ENCODE data around the gene NHSL1. TPM values are rescaled to one million over a fixed set of nuclear protein-coding genes. Genes with fewer than 3 reads are reported as not detected.
"Not testable (repeated sequence)": the region's sequence is repeated elsewhere in the genome, so short reads cannot be mapped to it uniquely, and the experiment has no call there.

The NHSL1 gene
- total RNA-seq, 1 donor from 2014 or later, result 15.4 TPM

DNA sequence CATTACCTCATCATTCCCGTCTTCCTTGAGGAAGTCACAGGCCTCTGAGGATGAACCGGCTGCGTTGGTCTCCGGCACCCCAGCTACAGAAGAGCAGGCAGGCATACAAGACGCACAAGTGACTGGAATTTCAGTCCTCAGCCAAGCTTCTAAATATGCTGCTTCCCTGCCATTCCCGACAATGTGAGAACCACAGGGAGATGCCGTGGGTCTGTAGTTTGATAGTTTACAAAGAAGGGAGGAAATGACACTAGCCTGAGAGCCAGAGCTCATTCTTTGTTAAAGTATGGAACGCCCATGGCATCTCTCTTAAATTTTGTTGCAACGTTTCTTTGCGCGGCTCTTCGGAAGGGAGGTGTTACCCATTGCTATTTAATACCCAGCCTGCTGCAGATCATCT is 69.5 kb downstream of the NHSL1 start:
- DNase-seq (ENCODE audit: low read depth, low spot score), result no peak

DNA sequence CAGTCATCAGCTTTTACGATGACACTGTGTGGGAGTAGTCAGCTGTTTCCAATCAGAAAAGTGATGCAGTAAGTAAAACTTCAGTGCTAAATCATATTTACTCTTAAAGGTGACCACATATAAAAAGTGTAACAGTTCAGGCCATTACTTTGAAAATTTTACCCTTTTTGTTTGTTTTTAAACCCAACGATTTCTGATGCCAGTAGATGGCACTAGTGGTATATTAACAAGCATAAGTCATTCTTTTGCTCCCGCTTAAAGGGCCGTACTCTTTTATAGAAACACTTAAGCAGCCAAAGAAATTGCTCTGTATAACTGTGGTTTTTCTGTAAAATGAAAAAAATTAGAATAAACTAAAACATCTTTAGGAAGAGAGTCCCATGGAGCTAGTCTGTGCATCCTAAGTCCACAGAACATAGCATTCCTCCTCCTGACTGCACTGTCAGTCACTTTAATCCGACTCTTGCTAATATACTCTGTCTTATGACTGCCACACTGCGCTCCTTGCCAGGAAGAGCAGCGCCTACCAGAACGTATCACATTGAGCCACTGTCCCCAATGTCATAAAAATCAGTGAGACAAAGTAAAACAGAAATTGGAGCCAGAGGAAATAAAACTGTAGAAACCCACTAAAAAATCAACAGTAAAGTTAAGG is 70.2 kb downstream of the NHSL1 start:
- peak; percentile 30 for DNase-seq (ENCODE audit: low read depth, low spot score)

DNA sequence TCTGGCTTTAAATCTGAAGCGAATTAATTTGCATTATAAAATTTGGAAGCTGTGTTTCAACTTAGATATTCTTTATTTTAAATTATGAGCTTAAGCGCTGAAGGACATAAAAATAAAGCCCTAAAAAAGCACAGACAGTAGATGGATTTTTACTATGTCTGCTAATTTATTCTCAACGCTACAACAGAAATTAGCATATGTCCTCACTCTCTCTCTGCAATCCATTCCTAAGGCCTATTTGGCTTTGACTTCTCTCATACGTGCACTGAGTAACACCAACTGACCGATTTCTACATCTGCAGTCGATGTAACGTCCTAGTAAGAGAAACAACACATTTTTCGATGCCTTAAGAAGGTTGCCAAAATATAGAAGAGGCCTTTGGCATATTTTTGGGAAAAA is 71.6 kb downstream of the NHSL1 start:
- no peak for DNase-seq (ENCODE audit: low read depth, low spot score)

DNA sequence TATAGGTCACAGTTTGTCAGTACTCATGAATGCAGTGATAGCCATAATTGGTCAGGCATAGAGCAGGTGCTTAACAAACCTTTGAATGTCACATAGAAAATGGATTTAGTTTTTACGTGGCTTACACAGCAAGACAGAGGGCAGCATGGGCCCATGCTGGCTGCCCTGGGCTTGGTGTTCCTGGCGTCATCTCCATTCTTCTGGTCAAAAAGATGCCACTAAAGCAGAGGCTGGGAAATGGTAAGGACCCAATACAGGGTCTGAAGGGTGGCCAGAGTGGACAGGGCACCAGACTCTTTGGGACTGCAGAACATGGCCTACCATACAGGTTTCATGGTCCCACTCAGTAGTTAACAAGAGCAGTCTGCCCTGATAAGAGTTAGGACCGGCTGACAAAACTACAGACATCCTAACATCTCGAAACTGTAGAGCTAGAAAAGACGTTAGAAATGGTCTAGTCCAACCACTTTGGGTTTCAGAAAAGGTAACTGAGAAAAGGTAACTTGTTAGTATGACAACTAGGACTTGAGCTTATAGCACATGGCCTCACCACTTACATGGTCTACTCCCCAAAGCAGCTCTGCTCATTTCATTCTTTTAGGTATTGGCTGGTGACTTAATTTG is 72.7 kb downstream of the NHSL1 start:
- DNase-seq (ENCODE audit: low read depth, low spot score), result no peak

DNA sequence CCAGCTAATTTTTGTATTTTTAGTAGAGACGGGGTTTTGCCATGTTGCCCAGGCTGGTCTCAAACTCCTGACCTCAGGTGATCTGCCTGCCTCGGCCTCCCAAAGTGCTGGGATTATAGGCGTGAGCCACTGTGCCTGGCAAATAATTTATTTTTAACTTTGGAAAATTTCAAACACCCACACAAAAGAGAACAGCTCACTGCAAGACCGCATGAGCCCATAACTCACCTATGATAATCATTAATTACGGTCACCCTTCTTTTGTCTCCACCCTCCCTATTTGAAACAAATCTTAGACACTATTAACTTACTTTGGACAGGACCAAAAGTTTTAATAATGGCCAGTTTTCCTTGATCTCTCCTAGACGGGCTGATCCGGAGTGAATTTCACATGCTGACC is 74.0 kb downstream of the NHSL1 start:
- DNase-seq (ENCODE audit: low read depth, low spot score), result not testable (repeated sequence)

DNA sequence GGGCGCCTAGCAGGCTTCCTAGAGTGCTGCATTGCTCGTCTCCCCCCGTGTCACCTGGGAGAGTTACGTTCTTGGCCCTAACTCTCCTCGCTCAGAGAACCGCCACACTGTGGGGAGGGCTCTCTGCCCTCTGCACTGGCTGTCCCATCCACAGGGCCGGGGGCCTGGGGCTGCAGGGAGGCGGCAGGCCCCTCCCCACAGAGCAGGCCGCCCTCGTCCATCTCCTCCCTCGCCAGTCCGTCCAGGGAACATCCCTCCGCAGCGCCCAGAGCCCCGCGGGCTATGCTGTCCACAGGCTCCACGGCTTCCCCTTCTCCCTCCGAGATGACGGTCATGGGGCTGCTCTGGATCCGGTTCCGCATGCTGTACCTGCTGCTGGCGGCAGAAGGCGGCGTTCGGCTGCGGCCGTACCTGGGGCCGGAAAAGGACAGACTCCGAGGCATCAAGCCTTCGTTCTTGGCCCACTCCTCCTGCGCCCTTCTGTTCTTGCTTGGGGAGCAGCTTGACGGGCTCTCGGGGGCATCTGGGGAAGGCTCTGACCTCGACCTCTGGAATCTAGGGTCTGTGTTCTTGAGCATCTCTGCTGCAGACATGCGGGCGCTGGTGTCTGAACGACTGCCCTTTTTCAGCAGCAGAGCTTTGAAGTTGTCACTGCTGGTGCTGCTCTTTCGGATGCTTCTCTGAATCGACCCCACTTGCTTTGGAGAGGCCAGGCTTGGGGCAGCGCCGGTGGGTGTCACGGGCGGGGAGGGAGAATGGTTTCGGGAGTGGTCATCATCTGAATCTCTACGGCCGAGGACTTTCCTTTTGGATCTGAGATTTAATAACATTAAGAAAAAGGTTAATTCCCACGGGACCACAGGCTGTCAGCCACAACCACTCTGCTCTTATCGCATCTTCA is 75.0 kb downstream of the NHSL1 start:
- DNase-seq (ENCODE audit: low read depth, low spot score), result no peak

DNA sequence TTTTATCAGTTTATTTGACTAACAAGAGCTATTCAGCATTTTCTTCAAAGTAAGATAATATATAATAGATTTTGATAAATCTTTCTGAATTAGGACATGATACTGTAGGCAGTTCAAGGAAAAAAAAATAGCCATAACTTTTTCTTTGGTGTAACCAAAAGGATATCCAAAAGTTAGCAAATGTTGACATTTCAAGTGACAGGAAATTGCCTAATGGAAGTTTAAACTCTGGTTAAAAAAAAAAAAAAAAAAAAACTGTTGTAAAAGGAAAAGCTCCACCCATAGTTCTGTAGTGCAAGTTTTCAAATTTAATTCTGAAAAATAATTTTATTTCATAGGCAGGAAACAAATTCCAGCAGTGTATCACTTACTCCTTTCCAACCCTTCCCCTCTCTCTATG is 76.4 kb downstream of the NHSL1 start:
- DNase-seq (ENCODE audit: low read depth, low spot score), result no peak

DNA sequence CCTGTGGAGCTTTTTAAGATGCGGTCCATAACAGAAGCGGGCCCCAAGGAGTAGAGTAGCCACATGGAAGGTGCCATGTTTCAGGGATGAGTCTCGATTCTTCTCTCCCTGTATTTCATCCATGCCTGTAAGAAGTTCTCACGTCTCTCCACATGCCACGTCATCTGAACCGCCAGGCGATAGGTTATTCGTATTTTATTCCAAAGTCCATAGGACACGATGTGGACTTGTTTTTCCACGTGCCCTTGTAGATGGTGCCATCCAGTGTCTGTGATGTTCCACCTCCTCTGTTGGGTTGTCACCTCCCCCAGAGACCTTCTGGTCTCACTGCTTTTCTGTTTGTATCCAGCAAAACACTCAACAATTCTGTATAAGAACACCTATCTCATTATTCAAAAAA is 77.7 kb downstream of the NHSL1 start:
- DNase-seq (ENCODE audit: low read depth, low spot score), result no peak

DNA sequence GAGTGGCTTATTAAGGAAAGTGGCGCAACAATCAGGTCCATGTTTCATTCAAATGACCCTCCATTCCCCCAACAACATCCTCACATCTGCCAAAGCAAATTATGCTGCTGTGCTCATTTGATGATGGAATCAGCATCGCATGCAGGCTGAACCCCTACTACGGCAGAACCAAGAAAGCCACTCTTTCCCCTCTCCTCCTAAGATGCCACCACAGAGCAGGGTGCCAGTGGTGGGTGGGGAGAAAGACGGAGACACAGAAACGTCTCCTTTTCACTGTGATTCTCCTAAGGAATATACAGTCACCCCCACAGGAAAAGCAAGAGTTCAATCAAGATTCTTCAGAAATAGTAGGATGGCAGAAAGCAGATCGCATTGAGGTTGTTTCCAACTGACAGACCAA is 78.2 kb downstream of the NHSL1 start:
- DNase-seq (ENCODE audit: low read depth, low spot score), result no peak

DNA sequence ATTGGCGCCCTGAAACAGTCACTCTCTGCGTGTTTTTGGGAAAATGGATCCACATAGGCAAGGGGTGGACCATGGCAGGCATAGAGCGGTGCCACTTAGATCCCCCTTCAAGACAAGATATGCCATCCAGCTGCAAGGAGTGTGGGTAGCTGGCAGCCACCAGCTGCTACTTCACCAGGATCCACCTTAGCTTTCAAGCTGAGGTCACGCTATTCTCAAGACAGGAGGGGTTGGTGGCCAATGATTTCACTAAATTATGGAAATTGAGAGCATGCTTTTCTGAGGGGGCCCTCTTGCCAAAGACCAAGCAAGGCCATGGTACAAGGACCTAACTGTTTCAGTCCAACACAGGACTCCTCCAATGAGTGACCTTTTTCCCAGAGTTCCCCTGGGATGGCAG is 78.9 kb downstream of the NHSL1 start:
- DNase-seq (ENCODE audit: low read depth, low spot score), result no peak

DNA sequence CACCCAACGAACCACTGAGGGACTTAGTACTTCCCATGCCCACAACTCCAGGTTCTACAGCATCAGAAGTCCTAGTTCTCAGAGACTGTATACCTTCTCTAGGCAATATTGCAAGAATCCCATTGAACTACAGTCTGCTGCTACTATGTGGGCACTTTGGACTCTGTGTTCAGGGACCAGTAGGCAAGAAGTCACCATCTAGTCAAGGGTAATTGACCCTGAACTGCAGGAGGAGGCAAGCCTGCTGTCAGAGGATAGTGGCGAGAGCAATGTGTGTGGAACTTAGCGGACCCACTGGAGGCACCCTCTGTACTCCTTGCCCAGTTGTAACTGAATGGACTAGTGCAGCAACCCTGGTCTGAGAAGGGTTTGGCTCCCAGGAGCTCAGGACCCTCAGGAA is 79.5 kb downstream of the NHSL1 start:
- DNase-seq (ENCODE audit: low read depth, low spot score), result no peak

DNA sequence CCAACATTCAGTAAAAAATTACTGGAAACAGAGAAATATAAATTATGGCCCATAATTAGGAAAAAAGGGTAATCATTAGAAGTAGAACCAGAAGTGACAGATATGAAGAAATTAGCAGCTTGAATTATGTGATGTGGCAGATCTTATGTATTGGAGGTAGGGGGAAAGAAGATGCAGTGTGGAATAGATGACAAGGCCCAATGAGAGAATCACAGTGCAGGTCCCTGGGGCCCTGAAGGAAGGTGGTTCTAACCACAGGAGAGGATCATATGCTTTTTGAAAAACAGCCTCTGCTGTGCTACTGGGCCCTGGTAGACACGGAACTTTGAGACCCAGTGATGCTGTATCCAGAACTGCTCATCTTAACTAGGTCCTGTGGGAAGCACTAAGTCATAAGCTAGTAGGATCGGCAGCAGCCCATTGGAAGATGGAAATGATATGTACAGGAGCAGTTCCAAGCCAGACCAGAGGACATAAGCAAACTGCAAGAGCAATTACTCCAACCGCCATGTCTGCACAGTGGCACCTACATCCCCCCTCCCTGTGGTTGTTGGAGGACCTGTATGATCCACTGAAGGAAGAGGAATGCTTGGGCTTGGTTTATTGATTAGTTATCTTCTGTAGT is 81.1 kb downstream of the NHSL1 start:
- DNase-seq (ENCODE audit: low read depth, low spot score), result no peak

DNA sequence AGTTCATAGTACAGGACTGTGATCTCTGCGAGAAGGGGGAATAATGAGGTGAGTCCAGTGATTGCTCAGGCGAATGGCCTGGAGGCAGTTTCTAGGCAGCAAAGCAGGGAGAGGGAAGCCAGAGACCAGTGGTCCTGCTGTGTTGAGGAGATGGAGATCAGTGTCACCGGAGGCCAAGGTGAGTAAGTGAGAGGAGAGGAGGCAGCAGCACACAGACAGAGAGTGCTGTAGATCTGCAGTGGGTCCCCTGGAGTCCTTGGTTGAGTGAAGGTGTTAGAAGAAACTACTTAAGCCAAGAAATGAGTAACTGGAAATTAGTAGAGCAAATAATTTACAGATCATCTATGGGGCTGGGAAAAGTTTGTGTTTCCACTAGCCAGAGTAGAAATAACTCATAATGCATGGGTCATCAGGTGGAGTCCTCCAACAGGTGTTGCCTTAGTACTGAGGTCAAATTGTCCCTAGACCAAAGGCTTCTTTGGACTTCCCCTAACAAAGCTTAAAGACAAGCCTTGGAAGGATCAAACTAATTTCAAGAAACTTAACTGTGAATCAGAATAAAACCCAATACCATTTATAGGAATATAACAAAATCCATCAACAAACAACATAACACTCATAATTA is 81.7 kb downstream of the NHSL1 start:
- DNase-seq (ENCODE audit: low read depth, low spot score), result no peak

DNA sequence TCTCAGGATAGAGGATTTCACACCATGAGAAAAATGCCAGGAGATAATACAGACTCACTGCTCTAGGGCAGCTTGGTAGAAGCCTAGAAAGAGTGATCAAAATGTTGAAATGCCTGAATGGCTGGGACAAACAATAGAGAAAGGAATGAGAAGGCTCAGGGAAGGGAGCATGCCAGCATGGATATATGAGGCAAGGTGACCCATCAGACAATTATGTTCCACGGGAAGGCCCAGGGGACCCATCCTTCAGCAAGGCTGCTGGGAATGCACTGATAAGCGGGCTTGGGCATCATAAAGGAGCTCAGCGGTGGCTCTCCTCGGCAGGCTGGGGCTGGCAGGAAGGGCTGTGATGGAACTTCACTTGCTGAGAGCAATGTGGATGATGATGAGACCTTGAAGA is 83.1 kb downstream of the NHSL1 start:
- DNase-seq (ENCODE audit: low read depth, low spot score), result no peak

DNA sequence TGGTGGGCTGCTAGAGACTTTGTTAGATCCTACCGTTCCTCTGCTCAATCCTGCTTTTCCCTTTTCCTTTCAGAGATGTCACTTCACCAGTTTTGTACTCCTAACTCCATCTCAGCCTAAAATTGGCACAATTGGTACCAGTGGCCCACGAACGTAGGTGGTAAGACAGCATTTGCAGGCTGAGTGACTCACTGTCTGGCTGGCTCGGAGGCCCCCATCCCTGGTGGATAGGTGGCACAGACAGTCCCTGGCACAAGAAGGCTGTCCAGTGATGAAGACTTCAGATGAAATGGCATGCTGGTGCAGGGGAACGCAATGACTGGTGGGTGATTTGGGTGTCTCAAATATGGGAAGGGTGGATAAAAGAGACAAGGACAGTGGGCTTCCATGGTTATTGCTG is 84.2 kb downstream of the NHSL1 start:
- DNase-seq (ENCODE audit: low read depth, low spot score), result no peak

DNA sequence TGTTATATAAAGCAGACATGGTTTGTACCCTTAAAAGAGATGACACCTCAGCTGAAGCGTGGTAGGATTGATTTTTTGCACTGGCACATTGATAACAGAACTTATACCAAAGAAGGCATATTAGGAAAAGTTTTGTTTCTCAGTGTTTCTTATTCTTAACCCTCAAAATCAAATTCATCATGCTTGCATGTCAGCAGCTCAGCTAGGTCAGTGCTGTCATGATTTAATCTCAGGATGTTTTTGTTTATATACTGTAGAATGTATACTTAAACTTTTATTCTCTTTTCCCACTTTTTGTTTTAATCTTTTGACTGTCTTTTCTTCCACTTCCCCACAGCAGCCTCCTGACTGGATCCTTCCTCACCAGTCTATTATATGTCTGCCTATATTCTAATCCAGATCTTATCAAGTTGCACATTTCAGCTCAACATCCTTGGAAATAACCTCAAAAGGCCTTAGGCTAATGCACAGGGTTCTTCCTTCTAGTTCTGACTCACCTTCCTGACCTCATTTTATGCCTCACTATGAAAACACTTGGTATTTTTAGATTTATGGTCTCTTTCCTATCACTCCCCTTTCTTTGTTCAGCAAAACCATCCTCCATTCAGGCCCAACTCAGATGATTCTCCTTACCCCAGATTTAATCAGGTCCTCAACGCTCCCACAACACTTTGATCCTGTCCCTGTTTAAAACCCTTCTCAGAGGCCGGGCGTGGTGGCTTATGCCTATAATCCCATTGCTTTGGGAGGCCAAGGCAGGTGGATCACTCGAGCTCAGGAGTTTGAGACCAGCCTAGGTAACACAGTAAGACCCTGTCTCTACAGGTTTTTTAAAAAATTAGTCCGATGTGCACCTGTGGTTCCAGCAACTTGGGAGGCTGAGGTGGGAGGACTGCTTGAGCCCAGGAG is 88.1 kb downstream of the NHSL1 start:
- peak; percentile 74 for DNase-seq (ENCODE audit: low read depth, low spot score)

DNA sequence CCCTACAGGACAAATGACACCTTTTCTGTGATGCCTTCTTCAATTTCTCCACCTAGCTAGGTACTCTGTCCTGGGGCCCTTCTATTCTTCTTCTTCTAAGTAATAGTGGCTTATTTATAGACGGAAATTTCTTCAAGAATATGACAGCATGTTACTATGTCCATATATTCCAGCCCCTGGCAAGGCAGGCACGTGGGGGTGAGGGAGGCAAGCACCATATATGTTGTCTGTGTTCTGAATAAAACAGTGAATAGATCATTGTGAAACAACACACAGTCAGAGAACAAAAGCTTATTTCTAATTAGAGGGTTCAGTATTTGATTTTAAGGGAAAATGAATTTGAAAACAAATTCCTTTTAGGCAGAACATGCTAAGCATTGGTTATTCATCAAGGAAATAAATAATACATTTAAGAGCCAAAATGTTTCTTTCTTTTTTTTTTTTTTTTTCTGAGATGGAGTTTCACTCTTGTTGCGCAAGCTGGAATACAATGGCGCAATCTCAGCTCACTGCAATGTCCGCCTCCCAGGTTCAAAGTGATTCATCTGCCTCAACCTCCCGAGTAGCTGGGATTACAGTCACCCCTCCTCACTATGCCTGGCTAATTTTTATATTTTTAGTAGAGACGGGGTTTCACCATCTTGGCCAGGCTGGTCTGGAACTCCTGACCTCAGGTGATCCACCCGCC is 89.1 kb downstream of the NHSL1 start:
- DNase-seq (ENCODE audit: low read depth, low spot score), result no peak

DNA sequence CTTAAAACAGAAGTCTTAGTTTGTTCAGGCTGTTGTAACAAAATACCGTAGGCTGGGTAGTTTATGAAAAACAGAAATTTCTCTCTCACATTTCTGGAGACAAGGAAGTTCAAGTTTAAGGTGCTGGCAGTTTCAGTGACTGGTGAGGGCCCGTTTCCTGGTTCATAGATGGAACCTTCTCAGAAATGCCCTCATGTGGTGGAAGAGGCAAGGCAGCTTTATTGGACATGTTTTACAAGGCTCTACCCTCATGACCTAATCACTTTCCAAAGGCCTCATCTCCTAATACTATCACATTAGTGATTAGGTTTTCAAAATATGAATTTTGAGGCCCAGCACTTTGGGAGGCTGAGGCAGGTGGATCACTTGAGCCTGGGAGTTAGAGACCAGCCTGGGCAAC is 92.9 kb downstream of the NHSL1 start:
- DNase-seq (ENCODE audit: low read depth, low spot score), result no peak

DNA sequence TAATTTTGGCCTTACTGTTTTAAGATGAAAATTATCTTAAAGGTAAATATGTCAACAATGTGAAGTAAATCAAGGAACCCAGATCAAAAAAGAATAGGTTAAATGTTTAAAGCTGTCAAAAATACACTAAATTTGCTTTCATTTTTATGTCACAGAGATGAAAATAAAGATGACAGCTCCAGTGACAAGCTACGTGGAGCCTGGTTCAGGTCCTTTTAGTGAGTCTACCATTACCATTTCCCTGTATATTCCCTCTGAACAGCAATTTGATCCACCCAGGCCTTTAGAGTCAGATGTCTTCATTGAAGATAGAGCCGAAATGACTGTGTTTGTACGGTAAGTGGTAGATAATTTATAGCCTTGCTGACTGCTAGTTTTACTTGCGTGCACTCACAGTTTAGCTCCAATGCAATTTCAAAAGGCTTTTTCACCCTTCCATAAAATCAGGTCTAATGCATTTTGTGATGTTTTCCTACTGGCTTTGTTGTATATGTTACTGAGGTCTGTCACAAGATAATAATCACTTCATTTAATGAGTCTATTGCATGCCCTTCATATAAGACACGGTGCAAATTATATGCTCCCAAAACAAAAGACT is 93.4 kb downstream of the NHSL1 start:
- no peak for DNase-seq (ENCODE audit: low read depth, low spot score)

Measured in pulmonary artery endothelial cell (primary cell).